ENCODE data around the gene CNTNAP3.
"Not testable (repeated sequence)": the region's sequence is repeated elsewhere in the genome, so short reads cannot be mapped to it uniquely, and the experiment has no call there.

Gene CNTNAP3

DNA sequence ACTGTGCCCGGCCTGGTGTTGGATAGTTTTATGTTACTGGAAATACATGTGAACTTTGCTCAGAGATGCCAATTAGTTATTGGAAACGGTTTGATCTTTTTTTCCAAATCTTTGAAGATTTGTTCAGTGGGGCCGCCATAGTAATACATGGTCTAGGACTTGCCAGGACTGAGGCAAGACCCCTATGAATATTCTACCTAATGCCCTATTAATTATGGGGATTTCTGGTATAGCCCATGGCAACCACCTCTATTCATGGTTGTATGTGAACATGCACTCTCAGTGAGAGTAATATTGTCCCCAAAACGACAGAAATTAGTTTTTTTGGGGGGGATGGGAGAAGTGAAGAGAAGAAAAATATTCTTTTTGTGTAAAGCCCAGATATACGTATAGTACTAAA is 220.3 kb downstream of the CNTNAP3 start:
- DNase-seq: not testable (repeated sequence)

DNA sequence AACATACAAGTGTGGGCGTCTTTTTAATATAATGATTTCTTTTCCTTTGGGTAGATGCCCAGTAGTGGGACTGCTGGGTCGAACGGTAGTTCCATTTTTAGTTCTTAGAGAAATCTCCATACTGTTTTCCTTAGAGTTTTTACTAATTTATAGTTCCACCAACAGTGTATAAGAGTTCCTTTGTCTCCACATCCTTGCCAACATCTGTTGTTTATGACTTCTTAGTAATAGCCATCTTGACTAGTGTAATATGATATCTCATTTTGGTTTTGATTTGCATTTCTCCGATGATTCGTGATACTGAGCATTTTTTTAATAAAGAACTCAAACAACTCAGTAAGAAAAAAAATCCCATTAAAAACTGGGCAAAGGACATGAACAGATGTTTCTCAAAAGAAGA is 225.0 kb downstream of the CNTNAP3 start:
- not testable (repeated sequence) for DNase-seq

DNA sequence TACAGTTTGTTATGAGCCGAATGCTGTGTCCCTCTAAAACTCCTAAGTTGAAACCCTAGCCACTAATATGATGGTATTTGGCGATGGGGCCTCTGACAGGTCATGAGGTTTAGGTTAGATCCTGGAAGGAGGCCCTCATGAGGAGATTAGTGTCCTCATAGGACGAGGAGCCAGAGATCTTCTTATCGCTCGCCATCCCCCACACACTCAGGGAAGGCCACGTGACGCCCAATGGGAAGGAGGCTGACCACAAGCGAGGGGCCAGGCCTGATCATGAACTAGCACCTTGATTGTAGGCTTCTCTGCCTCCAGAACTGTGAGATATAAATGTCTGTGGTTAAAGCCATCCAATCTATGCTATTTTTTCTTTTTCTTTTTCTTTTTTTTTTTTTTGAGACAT is 233.5 kb downstream of the CNTNAP3 start:
- DNase-seq: not testable (repeated sequence)

DNA sequence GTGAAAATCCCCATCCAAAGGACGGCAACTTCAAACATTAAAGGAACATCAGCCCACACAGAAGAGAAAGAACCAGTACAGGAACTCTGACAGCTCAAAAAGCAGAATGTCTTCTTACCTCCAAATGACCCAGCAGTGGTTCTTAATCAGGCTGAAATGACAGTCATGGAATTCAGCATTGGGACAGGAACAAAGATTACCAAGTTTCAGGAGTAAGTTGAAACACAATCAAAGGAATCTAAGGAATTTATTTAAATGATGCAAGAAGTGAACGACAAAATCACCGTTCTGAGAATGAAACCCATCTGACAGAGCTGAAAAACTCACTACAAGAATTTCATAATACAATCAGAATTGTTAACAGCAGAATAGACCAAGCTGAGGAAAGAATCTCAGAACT is 241.1 kb downstream of the CNTNAP3 start:
- not testable (repeated sequence) for DNase-seq

DNA sequence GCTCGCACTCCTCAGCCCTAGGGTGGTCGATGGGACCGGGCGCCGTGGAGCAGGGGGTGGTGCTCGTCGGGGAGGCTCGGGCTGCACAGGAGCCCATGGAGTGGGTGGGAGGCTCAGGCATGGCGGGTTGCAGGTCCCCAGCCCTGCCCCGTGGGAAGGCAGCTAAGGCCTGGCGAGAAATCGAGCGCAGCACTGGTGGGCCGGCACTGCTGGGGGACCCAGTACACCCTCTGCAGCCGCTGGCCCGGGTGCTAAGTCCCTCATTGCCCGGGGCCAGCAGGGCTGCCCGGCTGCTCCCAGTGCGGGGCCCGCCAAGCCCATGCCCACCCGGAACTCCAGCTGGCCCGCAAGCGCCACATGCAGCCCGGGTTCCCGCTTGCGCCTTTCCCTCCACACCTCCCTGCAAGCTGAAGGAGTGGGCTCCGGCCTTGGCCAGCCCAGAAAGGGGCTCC is 245.6 kb downstream of the CNTNAP3 start:
- DNase-seq: not testable (repeated sequence)

DNA sequence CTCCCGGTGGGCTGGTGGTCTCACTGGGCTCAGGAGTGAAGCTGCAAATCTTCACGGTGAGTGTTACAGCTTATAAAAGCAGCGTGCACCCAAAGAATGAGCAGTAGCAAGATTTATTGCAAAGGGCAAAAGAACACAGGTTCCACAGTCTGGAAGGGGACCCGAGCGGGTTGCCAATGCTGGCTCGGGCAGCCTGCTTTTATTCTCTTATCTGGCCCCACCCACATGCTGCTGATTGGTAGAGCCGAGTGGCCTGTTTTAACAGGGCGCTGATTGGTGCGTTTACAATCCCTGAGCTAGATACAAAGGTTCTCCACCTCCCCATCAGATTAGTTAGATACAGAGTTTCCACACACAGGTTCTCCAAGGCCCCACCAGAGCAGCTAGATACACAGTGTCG is 246.2 kb downstream of the CNTNAP3 start:
- not testable (repeated sequence) for DNase-seq

DNA sequence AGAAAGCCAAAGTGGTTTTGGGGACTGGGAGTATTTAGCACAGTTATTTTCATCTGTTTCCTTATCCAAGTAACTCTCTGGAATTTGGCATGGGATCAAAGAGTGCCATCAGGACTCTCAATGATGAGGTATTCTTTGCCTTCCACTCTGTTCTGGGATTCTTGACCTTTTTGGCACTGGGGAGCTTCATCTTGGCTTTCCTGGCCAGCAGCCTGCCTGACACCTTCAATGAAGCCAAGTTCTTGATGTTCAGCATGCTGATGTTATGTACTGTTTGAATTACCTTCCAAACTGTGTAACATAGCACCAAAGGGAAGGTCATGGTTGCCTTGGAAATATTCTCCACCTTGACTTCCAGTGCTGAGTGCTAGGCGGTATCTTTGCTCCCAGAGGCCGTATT is 248.8 kb downstream of the CNTNAP3 start:
- not testable (repeated sequence) for DNase-seq

DNA sequence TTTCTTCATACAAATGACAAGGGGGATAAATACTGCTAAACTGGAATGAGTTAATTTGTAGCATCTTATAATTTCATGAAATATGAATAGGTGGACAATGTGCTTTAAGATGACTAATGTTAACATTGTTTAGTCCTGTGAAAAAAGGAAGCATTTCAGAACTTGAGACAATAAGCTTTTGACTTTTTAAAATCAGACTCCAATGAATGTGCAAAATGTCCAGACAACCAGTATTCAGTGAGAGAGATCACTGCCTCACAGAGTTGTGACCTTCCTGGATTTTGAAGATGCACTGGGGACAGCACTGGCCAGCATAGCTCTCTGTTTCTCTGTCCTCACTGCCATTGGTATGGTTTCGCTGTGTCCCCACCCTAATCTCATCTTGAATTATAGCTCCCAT is 249.7 kb downstream of the CNTNAP3 start:
- not testable (repeated sequence) for DNase-seq

DNA sequence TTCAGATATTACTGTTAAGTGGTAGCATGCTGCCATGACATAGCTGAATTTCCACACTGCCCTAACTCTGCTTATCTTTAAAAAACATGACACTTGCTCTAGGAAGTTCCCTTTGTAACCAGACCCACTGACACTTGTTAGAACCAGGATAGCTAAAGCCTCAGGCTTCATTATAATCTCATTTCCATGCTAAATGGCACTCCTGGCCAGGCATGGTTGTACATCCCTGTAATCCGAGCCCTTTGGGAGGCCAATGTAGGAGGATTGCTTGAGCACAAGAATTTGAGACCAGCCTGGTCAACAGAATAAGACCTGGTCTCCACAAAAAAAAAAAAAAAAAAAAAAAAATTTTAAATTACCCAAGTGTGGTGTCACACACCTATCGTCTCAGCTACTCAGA is 254.1 kb downstream of the CNTNAP3 start:
- not testable (repeated sequence) for DNase-seq

DNA sequence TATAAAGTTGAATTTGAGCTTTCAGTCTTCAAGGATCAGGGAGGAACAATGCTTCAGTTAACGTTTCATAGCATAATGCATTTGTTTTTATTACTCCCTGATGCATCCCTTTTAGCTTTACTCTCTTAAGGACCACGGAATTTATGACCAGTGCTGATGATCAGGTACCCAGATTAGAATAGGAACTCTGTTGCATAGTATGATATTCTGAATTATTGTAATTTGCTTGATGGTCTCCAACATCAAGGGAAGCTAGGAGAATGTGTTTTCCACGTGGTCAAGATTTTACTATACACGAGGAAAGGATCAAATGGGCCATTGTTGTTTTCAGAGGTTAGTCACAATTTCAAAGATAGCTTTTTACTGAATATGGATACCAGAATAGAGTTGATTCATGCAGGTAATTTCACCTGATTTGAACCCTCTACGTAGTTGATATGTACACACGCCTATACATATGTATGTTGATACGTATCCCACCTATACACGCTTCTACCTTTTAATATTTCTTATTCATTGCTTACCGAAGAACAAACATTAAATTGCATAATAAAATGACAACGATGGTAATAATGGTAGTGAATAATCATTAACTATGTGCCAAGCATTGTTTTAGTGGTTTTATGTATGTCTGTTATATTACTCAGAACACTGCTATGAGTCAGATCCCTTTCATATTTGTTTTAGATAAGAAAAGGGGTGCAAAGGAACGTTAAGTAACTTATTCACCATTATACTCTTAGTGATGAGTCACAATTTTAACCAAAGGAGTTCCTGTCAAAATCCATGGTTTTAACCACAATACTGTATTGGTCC is 257.6 kb downstream of the CNTNAP3 start:
- DNase-seq: not testable (repeated sequence)

DNA sequence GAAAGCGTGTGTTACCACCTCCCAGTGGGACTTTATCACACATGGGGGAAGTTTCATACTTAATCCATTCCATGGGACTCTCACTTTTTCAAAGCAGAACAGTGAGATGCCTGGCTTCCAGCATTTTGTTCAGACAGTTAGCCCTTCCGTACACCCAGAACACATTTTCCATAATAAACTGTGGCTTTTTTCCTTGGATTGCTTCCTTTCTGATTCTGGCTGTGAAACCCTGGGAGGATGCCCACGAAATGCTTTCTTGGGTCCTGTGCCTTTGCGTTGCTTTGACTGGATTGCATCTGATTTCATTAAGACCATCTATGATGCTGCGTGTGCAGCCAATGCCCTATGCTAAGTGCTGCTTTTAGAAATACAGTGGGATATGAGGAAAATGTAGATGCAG is 259.1 kb downstream of the CNTNAP3 start:
- DNase-seq: not testable (repeated sequence)

DNA sequence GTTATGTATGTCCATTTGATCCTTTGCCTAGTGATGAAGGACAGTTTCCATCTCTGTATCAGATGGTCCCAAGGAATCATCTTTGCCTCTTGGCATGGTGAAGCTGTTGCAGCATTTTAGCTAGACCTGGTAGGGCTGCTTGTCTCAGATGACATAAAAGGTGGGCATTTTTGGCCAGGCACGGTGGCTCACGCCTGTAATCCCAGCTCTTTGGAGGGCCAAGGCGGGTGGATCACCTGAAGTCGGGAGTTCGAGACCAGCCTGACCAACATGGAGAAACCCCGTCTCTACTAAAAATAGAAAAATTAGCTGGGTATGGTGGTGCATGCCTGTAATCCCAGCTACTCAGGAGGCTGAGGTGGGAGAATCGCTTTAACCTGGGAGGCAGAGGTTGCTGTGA is 259.8 kb downstream of the CNTNAP3 start:
- DNase-seq: not testable (repeated sequence)

DNA sequence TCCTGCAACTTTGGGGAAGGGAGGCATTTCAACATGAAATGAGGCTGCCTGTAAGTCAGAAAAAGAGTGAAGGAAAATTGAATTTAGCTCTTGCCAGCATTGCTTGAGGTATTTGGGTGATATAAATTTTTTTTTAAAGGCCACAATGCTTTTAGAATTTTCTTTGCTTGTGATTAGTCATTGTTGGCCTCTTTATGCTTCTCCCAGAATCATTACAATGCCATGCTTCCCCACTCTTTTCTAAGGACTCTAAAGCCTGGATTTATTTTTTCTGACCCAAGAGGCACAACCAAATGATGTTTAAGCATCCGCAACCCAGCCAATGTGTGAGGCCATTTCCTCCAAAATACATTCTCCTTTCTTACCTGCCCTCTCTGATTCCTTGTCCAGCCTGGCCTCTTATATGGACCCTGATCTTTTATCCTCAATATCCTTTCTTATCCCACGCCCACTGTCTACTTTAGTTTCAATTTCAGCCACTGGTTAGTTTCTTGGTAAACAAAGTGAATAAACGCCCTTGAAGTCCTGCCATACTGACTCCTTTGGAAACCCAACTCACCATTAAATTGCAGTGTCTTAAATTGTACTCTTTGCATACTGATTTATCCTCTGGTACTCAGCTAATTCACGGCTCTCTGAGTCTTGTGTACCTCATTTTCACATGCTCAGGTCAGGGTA is 261.9 kb downstream of the CNTNAP3 start:
- DNase-seq: not testable (repeated sequence)

All from Kasumi-1 (cell line).